Right atrium auricular region (tissue), 2 donors: Measurements from ENCODE around the gene ANP32B. TPM values are rescaled to one million over a fixed set of nuclear protein-coding genes. Genes with fewer than 3 reads are reported as not detected.

Source experiments
- DNase-seq: peaks from one replicate; pipeline ENCODE4 v3.0.0-alpha.2; 2019; ENCODE audit warnings: low spot score
- H3K27ac ChIP-seq, 2 donors: fragments of 200-600 bp; sonication (generic); 1 replicate in 1 of 2; 2 replicates in 1 of 2; pipeline ENCODE4 v1.5.1; 2016 to 2019
- H3K27me3 ChIP-seq, 2 donors: fragments of 200-600 bp; sonication (generic); one replicate each; pipeline versions ENCODE4 v1.5.1 to v1.6.0; 2017 to 2019
- H3K36me3 ChIP-seq: fragments of 200-600 bp; sonication (generic); one replicate; pipeline ENCODE4 v1.5.1; 2016
- H3K4me1 ChIP-seq, 2 donors: fragments of 200-600 bp; sonication (generic); one replicate each; pipeline versions ENCODE4 v1.5.1 to v1.6.0; 2017 to 2019
- H3K4me3 ChIP-seq, 2 donors: fragments of 200-600 bp; sonication (generic); 1 replicate in 1 of 2; 2 replicates in 1 of 2; pipeline ENCODE4 v1.5.1; 2017 to 2019; ENCODE audit warnings: mild to moderate bottlenecking in 1 of 2, moderate library complexity in 1 of 2
- H3K9me3 ChIP-seq, 2 donors: fragments of 200-600 bp; sonication (generic); one replicate each; pipeline ENCODE4 v1.5.1; 2019
- CTCF ChIP-seq, 2 donors: fragments of 200-600 bp; sonication (generic); IDR thresholded peaks; one replicate each; pipeline ENCODE4 v1.5.1; 2019; ENCODE audit warnings: antibody characterized with exemption in 2 of 2
- total RNA-seq, 2 donors: library from RNA; depleted of rRNA; stranded (reverse); fragments of >200 nt; gene quantifications; one replicate each; pipeline ENCODE4 v1.1.0, GENCODE V29; 2016

ANP32B gene
- total RNA-seq, 2 donors from 2014 or later, result 19.5 to 26.8 TPM

- TF ChIP-seq CTCF (IDR thresholded peaks at IDR 0.05), result no peak
- no peaks in the 10 kb centered on the region for H3K4me1 ChIP-seq
- no peak for DNase-seq
- H3K27me3 ChIP-seq, result no peaks in the 10 kb centered on the region
- no peaks in the 10 kb centered on the region for H3K9me3 ChIP-seq
- no peaks in the 10 kb centered on the region for H3K36me3 ChIP-seq
- no peak overlapping the region for H3K4me3 ChIP-seq
- no peak overlapping the region for H3K27ac ChIP-seq
Measured at GRCh38 chr9:97962136-97962535, 21.0 kb upstream of the ANP32B start.

DNA sequence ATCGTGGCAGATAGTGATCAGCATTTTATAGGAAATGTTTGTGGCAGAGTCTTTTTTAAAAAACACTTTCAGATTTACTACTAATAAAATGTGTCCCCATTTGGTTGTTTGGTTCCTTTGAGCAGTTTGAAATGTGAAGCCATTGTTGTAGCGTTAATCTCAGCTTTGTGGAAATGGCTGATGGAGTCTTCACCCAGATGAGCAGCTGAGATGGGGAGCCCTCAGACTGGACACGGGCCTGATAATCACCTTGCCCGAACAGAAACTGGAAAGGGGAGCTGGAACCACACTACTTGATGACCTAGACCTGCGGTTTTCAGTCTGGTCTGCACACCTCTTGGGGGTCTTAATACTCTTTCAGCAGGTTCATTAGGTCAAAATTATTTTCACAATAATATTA lies 20.6 kb upstream of the ANP32B start:
- Histone ChIP-seq H3K36me3 (no peaks in the 10 kb centered on the region), H3K27me3 (no peaks in the 10 kb centered on the region), H3K4me1 (no peaks in the 10 kb centered on the region), H3K27ac (no peak overlapping the region), H3K9me3 (no peaks in the 10 kb centered on the region), H3K4me3 (no peak overlapping the region)
- DNase-seq, result no peak
- TF ChIP-seq CTCF (IDR thresholded peaks at IDR 0.05), result no peak

GRCh38 chr9:97963232-97963631 lies 19.9 kb upstream of the ANP32B start:
- TF ChIP-seq CTCF (IDR thresholded peaks at IDR 0.05), result no peak
- Histone ChIP-seq H3K4me1 (no peaks in the 10 kb centered on the region), H3K27ac (no peak overlapping the region), H3K27me3 (no peaks in the 10 kb centered on the region), H3K9me3 (no peaks in the 10 kb centered on the region), H3K4me3 (no peak overlapping the region), H3K36me3 (no peaks in the 10 kb centered on the region)
- no peak for DNase-seq

- no peaks in the 10 kb centered on the region for H3K9me3 ChIP-seq
- no peaks in the 10 kb centered on the region for H3K27me3 ChIP-seq
- no peak for TF ChIP-seq CTCF (IDR thresholded peaks at IDR 0.05)
- DNase-seq, result no peak
- no peaks in the 10 kb centered on the region for H3K36me3 ChIP-seq
- no peak overlapping the region for H3K27ac ChIP-seq
- H3K4me1 ChIP-seq, result no peaks in the 10 kb centered on the region
- H3K4me3 ChIP-seq, result no peak overlapping the region
Measured at GRCh38 chr9:97964901-97965300, 18.2 kb upstream of the ANP32B start.

DNA sequence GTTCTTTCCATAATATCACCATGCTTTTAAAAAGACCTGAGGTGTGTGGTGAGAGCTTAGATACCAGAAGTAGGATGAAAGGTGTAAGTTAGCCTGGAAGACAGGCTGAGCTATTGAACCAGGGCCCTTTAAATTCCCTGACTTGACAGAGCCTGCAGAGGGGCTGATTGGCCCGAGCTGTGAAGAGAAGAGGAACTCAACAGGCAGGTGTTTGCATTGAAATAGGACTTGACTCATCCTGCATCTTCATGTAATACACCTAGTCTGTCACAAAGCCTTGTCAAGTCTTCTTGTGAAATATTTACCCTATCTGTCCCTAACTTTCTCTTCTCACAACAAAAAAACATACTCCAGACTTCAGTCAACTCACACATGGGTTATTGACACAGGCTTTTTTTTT lies 16.6 kb upstream of the ANP32B start:
- no peaks in the 10 kb centered on the region for H3K36me3 ChIP-seq
- no peak overlapping the region for H3K27ac ChIP-seq
- no peaks in the 10 kb centered on the region for H3K4me1 ChIP-seq
- no peaks in the 10 kb centered on the region for H3K27me3 ChIP-seq
- TF ChIP-seq CTCF (IDR thresholded peaks at IDR 0.05), result no peak
- no peak for DNase-seq
- H3K4me3 ChIP-seq, result no peak overlapping the region
- no peaks in the 10 kb centered on the region for H3K9me3 ChIP-seq

DNA sequence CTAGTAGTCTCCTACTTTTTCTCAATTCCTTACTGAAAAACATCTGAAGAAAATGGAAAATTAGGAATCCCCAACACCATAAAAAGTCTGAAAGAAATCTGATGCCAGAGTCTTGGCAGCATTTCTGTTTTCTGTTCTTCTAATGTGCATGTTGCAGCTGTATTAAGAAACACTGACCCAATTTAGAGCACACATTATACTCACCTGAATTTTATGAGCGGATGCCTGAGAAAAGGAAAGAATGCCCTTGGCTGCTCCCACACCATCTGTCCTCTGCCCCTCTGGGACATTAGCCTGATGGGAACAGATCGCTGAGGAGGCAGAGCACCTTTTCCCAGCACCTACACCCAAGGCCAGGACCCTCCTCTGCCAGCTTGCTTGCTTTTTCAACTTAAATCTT lies 14.1 kb upstream of the ANP32B start:
- Histone ChIP-seq H3K27me3 (no peaks in the 10 kb centered on the region), H3K4me3 (no peak overlapping the region), H3K27ac (no peak overlapping the region), H3K9me3 (no peaks in the 10 kb centered on the region), H3K4me1 (no peaks in the 10 kb centered on the region), H3K36me3 (no peaks in the 10 kb centered on the region)
- no peak for TF ChIP-seq CTCF (IDR thresholded peaks at IDR 0.05)
- no peak for DNase-seq
